Activated T-helper 1 cell treated with anti-CD3 and anti-CD28 coated beads, Interleukin-12 subunit alpha, Interleukin-12 subunit beta, Interleukin-2, Interleukin-4 antibody, amounts not matched to agents 30 ng/mL and 10 ng/mL and 1 ng/mL, durations not matched to agents 14 hours and 24 hours and 36 hours (primary cell): ENCODE data around the gene ASB3. TPM values are rescaled to one million over a fixed set of nuclear protein-coding genes. Genes with fewer than 3 reads are reported as not detected.
"Not testable (repeated sequence)": the region's sequence is repeated elsewhere in the genome, so short reads cannot be mapped to it uniquely, and the experiment has no call there.

Experiments used
- DNase-seq: peaks from one replicate; pipeline ENCODE4 v3.0.0; 2021; ENCODE audit warnings: low spot score
- H3K27ac Mint-ChIP-seq: one replicate; pipeline ENCODE4 v1.8.0; 2021; ENCODE audit warnings: mild to moderate bottlenecking, mixed read lengths
- H3K27me3 Mint-ChIP-seq: one replicate; pipeline ENCODE4 v1.8.0; 2022; ENCODE audit warnings: mild to moderate bottlenecking, moderate library complexity, mixed read lengths; ENCODE audit not compliant: insufficient read depth
- H3K36me3 Mint-ChIP-seq: one replicate; pipeline ENCODE4 v1.8.0; 2021; ENCODE audit warnings: low read depth, mixed read lengths
- H3K4me1 Mint-ChIP-seq: one replicate; pipeline ENCODE4 v1.8.0; 2021; ENCODE audit warnings: low read depth, mixed read lengths
- H3K4me3 Mint-ChIP-seq: one replicate; pipeline ENCODE4 v1.8.0; 2021; ENCODE audit warnings: mild to moderate bottlenecking, moderate library complexity, mixed read lengths
- H3K9me3 Mint-ChIP-seq: one replicate; pipeline ENCODE4 v1.8.0; 2021; ENCODE audit warnings: mixed read lengths
- intact Hi-C: fragments of 100-400 bp; cut with micrococcal nuclease; formaldehyde crosslinking; loops from one replicate; pipeline ENCODE4 v1.15.1; 2024
- total RNA-seq: library from RNA; stranded (reverse); gene quantifications from 2 replicates; pipeline ENCODE4 v1.2.3, GENCODE V29; 2022

ASB3 gene
- total RNA-seq, 1 donor from 2014 or later: 21.5 TPM

DNA sequence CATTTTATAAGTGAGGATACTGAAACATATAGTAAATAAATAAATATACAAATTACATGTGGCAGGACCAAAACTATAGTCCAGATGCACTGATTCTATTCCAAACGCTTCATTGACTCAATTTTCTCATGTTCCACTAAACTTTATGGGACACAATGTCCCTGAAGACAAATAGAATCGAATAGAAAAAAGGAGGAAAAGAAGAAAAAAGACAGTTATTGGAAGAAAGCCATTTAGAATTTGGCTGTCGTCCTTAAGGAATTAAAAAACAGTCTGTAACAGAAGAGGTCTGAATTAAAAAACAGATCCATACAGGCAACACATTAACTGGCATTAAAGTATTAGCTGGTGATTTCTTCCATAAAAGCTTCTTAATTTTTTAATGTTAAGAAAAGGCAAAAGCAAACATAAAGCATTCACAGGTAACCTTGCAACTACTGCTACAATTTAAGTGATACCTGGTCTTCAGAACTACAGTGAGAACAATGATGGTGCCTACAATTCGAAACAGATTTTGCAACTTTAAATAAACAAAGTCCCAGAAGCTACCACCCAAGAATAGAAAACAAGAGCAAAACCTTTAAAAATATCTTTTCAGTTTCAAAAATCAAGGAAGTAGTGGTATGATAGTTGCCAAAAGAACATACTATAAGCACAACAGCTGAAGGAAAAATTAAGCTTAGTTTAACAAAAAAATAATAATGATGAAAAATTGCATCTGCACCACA, 36.5 kb downstream of the ASB3 start:
- Mint-ChIP-seq H3K9me3 (no peaks in the 10 kb centered on the region), H3K4me3 (no peak overlapping the region), H3K27me3 (no peaks in the 10 kb centered on the region), H3K36me3 (peaks cover 27% of the 10 kb centered on the region), H3K4me1 (peaks cover 26% of the 10 kb centered on the region), H3K27ac (no peak overlapping the region)
- DNase-seq: no peak
- intact Hi-C loops: no loop called here

DNA sequence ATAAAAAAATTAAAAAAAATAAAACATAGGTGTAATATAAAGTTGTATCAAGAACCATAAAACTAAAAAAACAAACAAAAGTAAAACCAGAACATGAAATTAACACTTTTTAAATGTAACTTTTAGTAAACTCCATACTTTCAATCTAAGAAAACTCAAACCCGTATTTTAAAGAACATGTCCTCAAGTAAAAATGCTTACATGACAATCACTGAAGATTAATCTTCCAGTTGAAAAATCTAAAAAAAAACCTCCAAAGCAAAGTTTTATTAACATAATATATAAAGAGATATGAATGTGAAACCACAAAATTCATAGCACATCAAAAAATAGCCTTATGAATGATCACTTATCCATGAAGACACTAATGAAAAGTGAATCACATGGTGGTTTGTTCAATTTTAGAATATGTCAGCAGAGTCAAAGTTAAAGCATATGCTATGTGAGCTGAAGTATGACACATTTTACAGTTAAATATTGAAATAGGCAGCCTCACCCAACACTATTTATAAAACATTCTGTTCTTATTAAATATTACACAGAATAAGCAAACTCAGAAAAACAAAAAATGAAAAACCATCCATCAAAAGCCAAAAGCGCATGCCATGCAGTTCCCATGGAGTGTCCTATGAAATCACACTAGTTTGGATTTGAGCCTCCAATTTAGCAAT, 42.2 kb downstream of the ASB3 start:
- no peak for DNase-seq
- no peaks in the 10 kb centered on the region for H3K27me3 Mint-ChIP-seq
- no peaks in the 10 kb centered on the region for H3K9me3 Mint-ChIP-seq
- H3K27ac Mint-ChIP-seq: no peak overlapping the region
- peaks cover 29% of the 10 kb centered on the region for H3K36me3 Mint-ChIP-seq
- peaks cover 9% of the 10 kb centered on the region for H3K4me1 Mint-ChIP-seq
- intact Hi-C loops: no loop called here
- no peak overlapping the region for H3K4me3 Mint-ChIP-seq

DNA sequence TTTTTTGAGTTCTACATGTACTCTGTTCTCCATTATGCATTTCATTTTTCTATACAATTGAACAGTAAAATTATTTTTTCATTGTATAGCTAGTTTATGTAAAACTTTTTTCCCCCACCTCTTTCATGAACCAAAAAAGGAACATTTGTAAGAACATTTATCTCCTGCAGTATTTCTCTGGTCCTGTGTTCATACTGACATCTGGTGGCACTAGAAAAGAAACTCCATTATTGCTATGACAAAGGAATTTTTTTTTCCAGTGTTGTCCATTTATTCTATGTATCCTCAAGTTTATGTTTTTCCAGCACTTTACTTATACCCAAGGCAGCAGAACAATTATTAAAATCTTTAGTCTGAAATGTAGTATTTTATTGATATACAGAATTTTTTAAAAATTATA, 46.6 kb downstream of the ASB3 start:
- H3K9me3 Mint-ChIP-seq: no peaks in the 10 kb centered on the region
- no peaks in the 10 kb centered on the region for H3K27me3 Mint-ChIP-seq
- no peak overlapping the region for H3K4me3 Mint-ChIP-seq
- intact Hi-C loops: no loop called here
- H3K4me1 Mint-ChIP-seq: peaks cover 9% of the 10 kb centered on the region
- H3K27ac Mint-ChIP-seq: no peak overlapping the region
- peaks cover 11% of the 10 kb centered on the region for H3K36me3 Mint-ChIP-seq
- no peak for DNase-seq

DNA sequence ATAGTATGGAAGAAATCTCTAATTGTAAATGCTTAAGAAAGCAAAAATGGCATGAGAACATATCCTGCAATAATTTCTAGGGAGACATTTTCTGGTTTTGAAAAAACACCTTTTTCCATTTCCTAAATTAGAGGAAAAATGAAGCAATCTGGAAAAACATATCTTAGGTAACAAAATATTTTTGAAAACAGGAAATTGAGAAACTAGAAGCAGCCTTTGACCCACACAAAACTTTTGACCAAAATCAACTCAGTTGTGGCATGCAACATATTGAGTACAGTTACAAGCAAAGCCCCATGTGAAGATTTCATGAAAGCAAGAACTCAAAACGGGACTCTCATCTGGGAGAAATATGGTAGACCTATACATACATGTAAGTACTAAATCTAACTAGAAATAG, 47.7 kb downstream of the ASB3 start:
- Mint-ChIP-seq H3K36me3 (peaks cover 13% of the 10 kb centered on the region), H3K27ac (no peak overlapping the region), H3K27me3 (no peaks in the 10 kb centered on the region), H3K4me3 (no peak overlapping the region), H3K9me3 (no peaks in the 10 kb centered on the region), H3K4me1 (peaks cover 9% of the 10 kb centered on the region)
- intact Hi-C loops: no loop called here
- DNase-seq: no peak

DNA sequence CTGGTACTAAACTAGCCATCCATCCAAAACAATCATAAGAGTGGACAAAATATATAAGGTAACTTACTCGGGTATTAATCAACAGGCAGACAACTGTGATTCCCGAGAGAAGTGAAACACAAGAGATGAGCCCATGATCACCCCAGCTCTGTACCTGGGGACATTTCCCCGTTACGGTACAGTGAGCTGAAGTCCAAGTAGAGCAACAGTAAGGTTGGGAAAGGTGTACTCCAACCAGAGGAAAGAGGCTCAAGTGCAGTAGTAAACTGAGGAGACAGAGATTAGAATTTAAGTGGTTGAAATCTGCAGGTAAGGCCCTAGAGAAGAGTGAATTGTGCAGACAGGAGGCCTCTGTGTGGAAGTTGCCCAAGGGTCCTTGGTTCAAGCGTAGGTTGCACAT, 49.7 kb downstream of the ASB3 start:
- intact Hi-C loops: no loop called here
- H3K4me1 Mint-ChIP-seq: peaks cover 2% of the 10 kb centered on the region
- no peaks in the 10 kb centered on the region for H3K27me3 Mint-ChIP-seq
- no peaks in the 10 kb centered on the region for H3K9me3 Mint-ChIP-seq
- H3K36me3 Mint-ChIP-seq: peaks cover 9% of the 10 kb centered on the region
- no peak overlapping the region for H3K27ac Mint-ChIP-seq
- no peak overlapping the region for H3K4me3 Mint-ChIP-seq
- DNase-seq: no peak

DNA sequence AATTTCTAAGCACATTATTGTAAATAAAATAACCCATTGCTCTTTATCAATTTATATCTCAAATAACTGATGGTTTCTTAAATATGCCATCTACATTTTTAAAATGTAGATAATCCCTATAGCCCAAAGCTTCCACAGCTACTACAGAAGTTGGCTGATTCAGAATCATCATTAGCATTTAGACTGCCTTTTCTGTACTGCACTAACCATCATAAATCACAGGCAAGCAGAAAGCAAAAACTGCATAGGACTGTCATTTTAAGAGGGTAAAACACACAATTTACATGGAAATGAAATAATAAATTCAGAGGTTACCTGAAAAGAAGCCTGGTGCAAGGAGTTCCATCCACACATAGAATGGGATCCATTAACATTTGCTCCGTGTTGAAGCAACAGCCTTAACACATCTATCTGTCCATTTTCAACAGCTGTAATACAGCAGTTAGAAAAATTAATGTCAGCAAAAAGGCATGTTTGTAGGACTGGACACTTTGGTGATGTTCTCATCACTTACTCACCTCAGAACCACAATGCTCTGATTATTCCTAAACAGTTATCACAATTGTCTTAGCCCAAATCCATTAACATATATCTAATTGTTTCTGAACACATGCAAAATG, 57.5 kb downstream of the ASB3 start:
- Mint-ChIP-seq H3K27me3 (no peaks in the 10 kb centered on the region), H3K9me3 (peaks cover 7% of the 10 kb centered on the region), H3K4me3 (no peak overlapping the region), H3K36me3 (peaks cover 9% of the 10 kb centered on the region), H3K27ac (no peak overlapping the region), H3K4me1 (peaks cover 8% of the 10 kb centered on the region)
- DNase-seq: no peak
- intact Hi-C loops: no loop called here

DNA sequence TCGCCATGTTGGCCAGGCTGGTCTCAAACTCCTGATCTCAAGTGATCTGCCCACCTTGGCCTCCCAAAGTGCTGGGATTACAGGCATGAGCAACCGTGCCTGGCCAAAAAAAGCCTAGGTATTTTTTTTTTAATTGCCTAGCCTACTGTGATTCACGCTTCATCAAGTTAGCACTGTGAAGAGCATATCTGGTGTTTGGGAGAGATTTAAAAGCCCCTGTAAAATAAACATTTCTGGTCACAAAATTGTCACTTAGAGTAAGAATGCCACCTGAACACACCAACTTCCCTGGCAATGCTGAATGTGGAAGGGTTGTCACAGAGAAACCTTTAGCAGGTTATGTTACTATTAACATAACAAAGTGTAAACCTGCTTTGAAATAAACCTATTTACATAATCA, 58.8 kb downstream of the ASB3 start:
- no peak for DNase-seq
- Mint-ChIP-seq H3K9me3 (peaks cover 7% of the 10 kb centered on the region), H3K4me3 (no peak overlapping the region), H3K36me3 (peaks cover 8% of the 10 kb centered on the region), H3K27me3 (no peaks in the 10 kb centered on the region), H3K27ac (no peak overlapping the region), H3K4me1 (peaks cover 8% of the 10 kb centered on the region)
- intact Hi-C loops: no loop called here

DNA sequence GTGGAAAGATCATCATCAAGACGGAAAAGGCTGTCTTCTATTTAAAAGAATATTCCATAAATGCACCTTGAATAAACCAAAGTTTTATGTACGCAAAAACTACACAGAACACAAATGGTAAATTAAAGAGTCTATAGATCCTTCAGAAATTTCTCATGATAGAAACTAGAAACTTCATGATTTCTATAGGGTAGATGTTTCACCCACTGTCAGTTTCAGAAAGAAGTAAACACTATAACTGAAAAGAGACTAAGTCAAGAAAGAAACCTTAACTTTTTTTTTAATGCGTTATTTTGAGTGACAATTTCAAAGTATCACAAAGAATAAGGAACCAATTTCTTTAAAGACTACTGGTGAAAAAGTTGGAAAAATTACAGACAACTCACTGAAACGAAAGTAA, 61.1 kb downstream of the ASB3 start:
- H3K27me3 Mint-ChIP-seq: no peaks in the 10 kb centered on the region
- no peak overlapping the region for H3K27ac Mint-ChIP-seq
- intact Hi-C loops: no loop called here
- peaks cover 8% of the 10 kb centered on the region for H3K36me3 Mint-ChIP-seq
- DNase-seq: no peak
- peaks cover 13% of the 10 kb centered on the region for H3K4me1 Mint-ChIP-seq
- peaks cover 7% of the 10 kb centered on the region for H3K9me3 Mint-ChIP-seq
- H3K4me3 Mint-ChIP-seq: no peak overlapping the region

DNA sequence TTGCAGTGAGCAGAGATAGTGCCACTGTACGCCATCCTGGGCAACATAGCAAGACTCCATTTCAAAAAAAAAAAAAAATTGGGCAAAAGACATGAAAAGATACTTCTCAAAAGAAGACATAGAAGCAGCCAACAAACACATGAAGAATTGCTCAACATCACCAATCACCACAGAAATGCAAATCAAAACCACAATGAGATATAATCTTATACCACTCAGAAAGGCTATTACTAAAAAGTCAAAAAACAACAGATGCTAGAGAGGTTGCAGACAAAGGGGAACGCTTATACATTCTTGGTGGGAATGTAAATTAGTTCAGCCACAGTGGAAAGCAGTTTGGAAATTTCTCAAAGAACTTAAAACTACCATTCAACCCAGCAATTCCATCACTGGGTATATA, 62.2 kb downstream of the ASB3 start:
- peaks cover 13% of the 10 kb centered on the region for H3K4me1 Mint-ChIP-seq
- no peak overlapping the region for H3K4me3 Mint-ChIP-seq
- no peaks in the 10 kb centered on the region for H3K27me3 Mint-ChIP-seq
- peaks cover 7% of the 10 kb centered on the region for H3K9me3 Mint-ChIP-seq
- H3K36me3 Mint-ChIP-seq: peaks cover 10% of the 10 kb centered on the region
- H3K27ac Mint-ChIP-seq: peak overlapping the region; percentile 8
- intact Hi-C loops: no loop called here
- DNase-seq: no peak

DNA sequence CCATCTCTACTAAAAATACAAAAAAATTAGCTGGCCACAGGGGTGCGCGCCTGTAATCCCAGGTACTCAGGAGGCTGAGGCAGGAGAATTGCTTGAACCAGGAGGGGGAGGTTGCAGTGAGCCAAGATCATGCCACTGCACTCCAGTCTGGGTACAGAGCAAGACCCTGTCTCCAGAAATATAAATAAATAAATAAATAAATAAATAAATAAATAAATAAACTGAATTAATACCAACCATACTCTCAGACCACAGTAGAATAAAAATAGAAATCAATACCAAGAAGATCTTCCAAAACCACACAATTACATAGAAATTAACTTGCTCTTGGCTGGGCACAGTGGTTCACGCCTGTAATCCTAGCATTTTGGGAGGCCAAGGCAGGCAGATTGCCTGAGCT, 65.8 kb downstream of the ASB3 start:
- DNase-seq, H3K9me3 Mint-ChIP-seq, H3K27me3 Mint-ChIP-seq, H3K4me3 Mint-ChIP-seq, intact Hi-C loops, H3K27ac Mint-ChIP-seq: not testable (repeated sequence)
- peaks cover 13% of the 10 kb centered on the region for H3K4me1 Mint-ChIP-seq
- peaks cover 11% of the 10 kb centered on the region for H3K36me3 Mint-ChIP-seq

DNA sequence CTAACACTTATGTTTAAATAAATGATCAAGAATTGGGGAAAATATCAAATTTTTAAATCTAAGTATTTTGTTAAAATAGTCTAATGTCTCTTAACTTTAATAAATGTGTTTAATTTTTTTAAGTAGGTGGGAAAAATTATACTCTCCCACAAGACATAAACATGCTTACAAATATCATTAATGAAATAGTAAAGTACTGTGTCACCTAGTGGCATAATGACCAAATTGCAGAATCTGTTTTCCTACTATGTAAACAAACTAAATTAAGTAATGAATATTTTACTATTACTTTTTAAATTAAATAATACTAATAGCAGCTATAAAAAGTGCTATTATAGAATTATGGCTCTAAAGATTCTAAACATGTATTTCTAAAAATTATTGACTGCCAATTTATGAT, 71.2 kb downstream of the ASB3 start:
- no peak for DNase-seq
- no peaks in the 10 kb centered on the region for H3K9me3 Mint-ChIP-seq
- intact Hi-C loops: no loop called here
- peaks cover 18% of the 10 kb centered on the region for H3K36me3 Mint-ChIP-seq
- no peaks in the 10 kb centered on the region for H3K4me1 Mint-ChIP-seq
- H3K27ac Mint-ChIP-seq: no peak overlapping the region
- no peak overlapping the region for H3K4me3 Mint-ChIP-seq
- no peaks in the 10 kb centered on the region for H3K27me3 Mint-ChIP-seq

DNA sequence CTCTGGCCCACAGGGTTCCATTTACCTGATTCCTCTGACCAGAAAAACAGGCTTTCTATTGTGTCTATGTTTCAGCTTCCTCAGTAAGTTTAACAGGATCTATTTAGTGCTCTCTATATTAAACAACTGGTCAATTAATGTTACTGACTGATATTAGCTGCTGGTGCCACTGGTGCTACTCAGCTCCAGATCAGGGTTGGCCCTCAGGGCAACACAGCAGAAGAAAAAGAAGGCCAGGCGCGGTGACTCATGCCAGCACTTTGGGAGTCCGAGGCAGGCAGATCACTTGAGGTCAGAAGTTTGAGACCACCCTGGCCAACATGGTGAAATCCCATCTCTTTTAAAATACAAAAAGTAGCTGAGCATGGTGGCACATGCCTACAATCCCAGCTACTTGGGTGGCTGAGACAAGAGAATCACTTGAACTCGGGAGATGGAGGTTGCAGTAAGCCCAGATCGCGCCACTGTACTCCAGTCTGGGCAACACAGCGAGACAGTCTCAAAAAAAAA, 75.4 kb downstream of the ASB3 start:
- H3K4me1 Mint-ChIP-seq: no peaks in the 10 kb centered on the region
- H3K36me3 Mint-ChIP-seq: peaks cover 41% of the 10 kb centered on the region
- no peak for DNase-seq
- peaks cover 23% of the 10 kb centered on the region for H3K9me3 Mint-ChIP-seq
- H3K4me3 Mint-ChIP-seq: no peak overlapping the region
- H3K27me3 Mint-ChIP-seq: no peaks in the 10 kb centered on the region
- intact Hi-C loops: no loop called here
- H3K27ac Mint-ChIP-seq: no peak overlapping the region

DNA sequence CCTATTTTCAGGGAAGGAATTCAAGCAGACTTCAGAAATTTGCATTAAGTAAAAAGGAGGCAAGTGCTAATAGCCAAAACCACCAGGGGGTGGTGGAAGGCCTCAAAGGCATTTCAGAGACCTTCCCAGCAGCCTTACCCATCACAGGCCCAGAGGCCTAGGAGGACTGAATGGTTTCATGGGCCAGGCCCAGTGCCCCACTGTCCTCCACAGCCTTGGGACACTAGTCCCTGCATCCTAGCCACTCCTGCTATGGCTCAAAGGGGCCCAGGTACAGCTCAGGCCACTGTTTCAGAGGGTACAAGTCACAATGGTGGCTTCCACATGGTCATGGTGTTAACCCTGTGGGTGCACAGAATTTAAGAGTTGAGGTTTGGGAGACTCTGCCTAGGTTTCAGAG, 77.8 kb downstream of the ASB3 start:
- intact Hi-C loops: no loop called here
- DNase-seq: no peak
- no peak overlapping the region for H3K4me3 Mint-ChIP-seq

More for the DNA sequence above, 77.8 kb downstream of the ASB3 start:
- H3K9me3 Mint-ChIP-seq: peaks cover 23% of the 10 kb centered on the region
- no peaks in the 10 kb centered on the region for H3K27me3 Mint-ChIP-seq
- H3K4me1 Mint-ChIP-seq: no peaks in the 10 kb centered on the region
- H3K27ac Mint-ChIP-seq: no peak overlapping the region
- H3K36me3 Mint-ChIP-seq: peaks cover 36% of the 10 kb centered on the region
